GM12878 (cell line): ENCODE results near the gene RO60. TPM values are rescaled to one million over a fixed set of nuclear protein-coding genes. Genes with fewer than 3 reads are reported as not detected.

Source experiments
- ASH2L ChIP-seq: fragments of 300-600, 200-600 bp; sonication (generic); IDR thresholded peaks from 2 replicates; pipeline ENCODE4 v1.6.1; 2017; ENCODE audit warnings: low read depth, mild to moderate bottlenecking, borderline replicate concordance
- BMI1 ChIP-seq: fragments of 450-650 bp; IDR thresholded peaks from 2 replicates; pipeline ENCODE4 v1.6.1; 2016; ENCODE audit warnings: mild to moderate bottlenecking, moderate library complexity, borderline replicate concordance
- BRCA1 ChIP-seq: IDR thresholded peaks from 2 replicates; pipeline ENCODE4 v1.6.1; 2011; ENCODE audit warnings: low read depth, low read length, improper control_type of control experiment
- CBX3 ChIP-seq: fragments of 200-600 bp; sonication (generic); IDR thresholded peaks from 2 replicates; pipeline ENCODE4 v1.6.1; 2016; ENCODE audit warnings: low read depth, borderline replicate concordance
- FOXM1 ChIP-seq: IDR thresholded peaks from 2 replicates; pipeline ENCODE4 v1.6.1; 2012; ENCODE audit warnings: low read depth, mild to moderate bottlenecking, inconsistent platforms, low read length, moderate library complexity
- GATAD2B ChIP-seq: fragments of 450-650 bp; conservative IDR thresholded peaks from 2 replicates; pipeline ENCODE4 v1.6.1; 2017; ENCODE audit warnings: low read depth, mild to moderate bottlenecking, moderate library complexity
- NFYB ChIP-seq: IDR thresholded peaks from 2 replicates; pipeline ENCODE4 v1.6.1; 2011; ENCODE audit warnings: low read depth, mild to moderate bottlenecking, low read length, improper control_type of control experiment, moderate library complexity; ENCODE audit not compliant: insufficient read depth
- RAD21 ChIP-seq: IDR thresholded peaks from 2 replicates; pipeline ENCODE4 v1.6.1; 2011; ENCODE audit warnings: mild to moderate bottlenecking, low read depth, low read length, moderate library complexity; ENCODE audit not compliant: insufficient read depth
- RB1 ChIP-seq: fragments of 450-650 bp; formaldehyde crosslinking; IDR thresholded peaks from 2 replicates; pipeline ENCODE4 v1.6.1; 2017; ENCODE audit warnings: mild to moderate bottlenecking, borderline replicate concordance
- RCOR1 ChIP-seq: conservative IDR thresholded peaks from 2 replicates; pipeline ENCODE4 v1.6.1; 2012; ENCODE audit warnings: low read depth, low read length, improper control_type of control experiment
- SMAD5 ChIP-seq: IDR thresholded peaks from 2 replicates; pipeline ENCODE4 v1.6.1; 2016; ENCODE audit warnings: antibody characterized with exemption, low read depth
- SREBF1 ChIP-seq: IDR thresholded peaks from 2 replicates; pipeline ENCODE4 v1.6.1; 2012; ENCODE audit warnings: mild to moderate bottlenecking, low read length
- TBL1XR1 ChIP-seq: IDR thresholded peaks from 2 replicates; pipeline ENCODE4 v1.6.1; 2012; ENCODE audit warnings: low read depth, low read length, improper control_type of control experiment
- ZZZ3 ChIP-seq: IDR thresholded peaks from 2 replicates; pipeline ENCODE4 v1.6.1; 2011; ENCODE audit warnings: low read depth; ENCODE audit not compliant: control insufficient read depth, insufficient read length
- polyA plus RNA-seq, 11 experiments: library from polyadenylated mRNA; depleted of rRNA in 4 of 11; unstranded in 6 of 11; stranded (reverse) in 5 of 11; fragments of >200 nt; fragmentation: Nextera tagmentation in 4 of 11; fragmentation: Illumina TruSeq in 1 of 11; extraction: Ambion mirVana in 4 of 11; extraction: Trizol in 1 of 11; gene quantifications; 1 replicate in 1 of 11; 2 replicates in 10 of 11; pipeline versions ENCODE4 v1.2.1 to v1.2.3, GENCODE V29; 2011 to 2016; ENCODE audit warnings: inconsistent platforms in 2 of 11, missing spikeins in 2 of 11, low read depth in 1 of 11
- total RNA-seq, 4 experiments: library from RNA; depleted of rRNA in 3 of 4; stranded (reverse); fragments of >200 nt in 3 of 4; fragmentation: Illumina TruSeq in 1 of 4; extraction: Trizol in 1 of 4; gene quantifications; 2 replicates each; pipeline versions ENCODE4 v1.2.1 to v1.2.3, GENCODE V29; 2013 to 2021
- TF ChIP-seq, protein P1 (sequence below): IDR thresholded peaks from 2 replicates; pipeline ENCODE4 v1.6.1; 2012; ENCODE audit warnings: improper control_type of control experiment, low read depth, low read length; ENCODE audit not compliant: insufficient replicate concordance
- TF ChIP-seq, protein P2 (sequence below): IDR thresholded peaks from 2 replicates; pipeline ENCODE4 v1.6.1; 2012; ENCODE audit warnings: low read depth, low read length, improper control_type of control experiment
- TF ChIP-seq, protein P3 (sequence below): fragments of 450-650 bp; formaldehyde crosslinking; IDR thresholded peaks from 2 replicates; pipeline ENCODE4 v1.5.0; 2022; ENCODE audit warnings: mild to moderate bottlenecking, missing genetic modification characterization

Gene RO60
- total and polyA plus RNA-seq, 10 of the 15 experiments (the other 5 are each of a cell fraction or from before 2014, with no cell fraction given), result 21.1 to 143 (median 83.1) TPM

DNA sequence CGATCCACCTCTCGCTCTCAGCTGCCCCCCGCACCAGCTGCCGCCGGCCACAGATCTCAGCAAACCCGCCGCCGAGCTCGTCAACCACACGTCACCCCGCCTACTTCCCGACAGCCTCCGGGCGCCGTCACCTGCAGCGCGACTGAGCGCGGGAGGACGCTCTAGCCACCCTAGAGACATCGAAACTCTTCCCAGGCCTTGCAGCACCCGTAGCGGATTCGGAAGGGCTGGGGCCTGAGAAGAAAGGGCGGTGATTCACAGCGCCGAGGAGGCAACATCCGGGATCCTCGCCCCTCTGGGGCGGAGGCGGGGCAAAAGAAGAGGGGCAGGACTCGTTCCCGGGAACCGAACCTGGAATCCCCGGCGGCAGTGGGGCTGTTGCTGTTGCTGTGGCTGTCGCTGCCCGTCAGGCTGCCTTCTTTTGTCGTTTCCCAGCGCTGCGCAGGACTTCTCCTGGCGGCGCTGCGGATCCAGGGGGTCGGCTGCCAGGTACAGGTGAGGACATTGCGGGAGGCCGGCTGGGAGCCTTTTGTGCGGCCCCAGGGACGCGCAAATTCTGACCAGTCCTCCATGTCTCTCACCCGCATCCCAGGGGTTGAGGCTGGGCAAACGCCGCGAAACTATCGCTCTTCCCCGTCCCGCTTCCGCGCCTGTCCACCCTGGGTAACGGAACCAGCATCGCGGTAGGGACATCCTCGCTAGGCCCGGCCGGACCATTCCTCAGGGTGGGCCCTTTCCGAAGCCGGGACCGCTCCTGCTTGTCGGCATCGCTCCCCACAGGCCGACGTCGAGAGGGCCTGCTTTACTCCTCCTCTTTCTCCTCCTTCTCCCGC, at the start of gene RO60, which contains the start of gene UCHL5 (continued):
- TF ChIP-seq, protein P1, sequence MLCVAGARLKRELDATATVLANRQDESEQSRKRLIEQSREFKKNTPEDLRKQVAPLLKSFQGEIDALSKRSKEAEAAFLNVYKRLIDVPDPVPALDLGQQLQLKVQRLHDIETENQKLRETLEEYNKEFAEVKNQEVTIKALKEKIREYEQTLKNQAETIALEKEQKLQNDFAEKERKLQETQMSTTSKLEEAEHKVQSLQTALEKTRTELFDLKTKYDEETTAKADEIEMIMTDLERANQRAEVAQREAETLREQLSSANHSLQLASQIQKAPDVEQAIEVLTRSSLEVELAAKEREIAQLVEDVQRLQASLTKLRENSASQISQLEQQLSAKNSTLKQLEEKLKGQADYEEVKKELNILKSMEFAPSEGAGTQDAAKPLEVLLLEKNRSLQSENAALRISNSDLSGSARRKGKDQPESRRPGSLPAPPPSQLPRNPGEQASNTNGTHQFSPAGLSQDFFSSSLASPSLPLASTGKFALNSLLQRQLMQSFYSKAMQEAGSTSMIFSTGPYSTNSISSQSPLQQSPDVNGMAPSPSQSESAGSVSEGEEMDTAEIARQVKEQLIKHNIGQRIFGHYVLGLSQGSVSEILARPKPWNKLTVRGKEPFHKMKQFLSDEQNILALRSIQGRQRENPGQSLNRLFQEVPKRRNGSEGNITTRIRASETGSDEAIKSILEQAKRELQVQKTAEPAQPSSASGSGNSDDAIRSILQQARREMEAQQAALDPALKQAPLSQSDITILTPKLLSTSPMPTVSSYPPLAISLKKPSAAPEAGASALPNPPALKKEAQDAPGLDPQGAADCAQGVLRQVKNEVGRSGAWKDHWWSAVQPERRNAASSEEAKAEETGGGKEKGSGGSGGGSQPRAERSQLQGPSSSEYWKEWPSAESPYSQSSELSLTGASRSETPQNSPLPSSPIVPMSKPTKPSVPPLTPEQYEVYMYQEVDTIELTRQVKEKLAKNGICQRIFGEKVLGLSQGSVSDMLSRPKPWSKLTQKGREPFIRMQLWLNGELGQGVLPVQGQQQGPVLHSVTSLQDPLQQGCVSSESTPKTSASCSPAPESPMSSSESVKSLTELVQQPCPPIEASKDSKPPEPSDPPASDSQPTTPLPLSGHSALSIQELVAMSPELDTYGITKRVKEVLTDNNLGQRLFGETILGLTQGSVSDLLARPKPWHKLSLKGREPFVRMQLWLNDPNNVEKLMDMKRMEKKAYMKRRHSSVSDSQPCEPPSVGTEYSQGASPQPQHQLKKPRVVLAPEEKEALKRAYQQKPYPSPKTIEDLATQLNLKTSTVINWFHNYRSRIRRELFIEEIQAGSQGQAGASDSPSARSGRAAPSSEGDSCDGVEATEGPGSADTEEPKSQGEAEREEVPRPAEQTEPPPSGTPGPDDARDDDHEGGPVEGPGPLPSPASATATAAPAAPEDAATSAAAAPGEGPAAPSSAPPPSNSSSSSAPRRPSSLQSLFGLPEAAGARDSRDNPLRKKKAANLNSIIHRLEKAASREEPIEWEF, result no peak
- no peak for TF ChIP-seq RAD21
- TF ChIP-seq GATAD2B, result 0 out of 2 replicates have a peak, but pooled peaks have one; percentile 44
- TF ChIP-seq SREBF1, result peak; percentile 52; the same call in 1 of the 2 replicates
- no peak for TF ChIP-seq ZZZ3
- peak; percentile 89; the same call in 1 of the 2 replicates for TF ChIP-seq SMAD5
- TF ChIP-seq ASH2L, result peak; percentile 42; the same call in 1 of the 2 replicates
- TF ChIP-seq, protein P2, sequence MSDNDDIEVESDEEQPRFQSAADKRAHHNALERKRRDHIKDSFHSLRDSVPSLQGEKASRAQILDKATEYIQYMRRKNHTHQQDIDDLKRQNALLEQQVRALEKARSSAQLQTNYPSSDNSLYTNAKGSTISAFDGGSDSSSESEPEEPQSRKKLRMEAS, result peak; percentile 84; the same call in 1 of the 2 replicates
- TF ChIP-seq RCOR1, result no peak
- no peak for TF ChIP-seq CBX3
- 0 out of 2 replicates have a peak, but pooled peaks have one; percentile 32 for TF ChIP-seq NFYB
- peak; percentile 93; the same call in 1 of the 2 replicates for TF ChIP-seq RB1
- TF ChIP-seq, protein P3, sequence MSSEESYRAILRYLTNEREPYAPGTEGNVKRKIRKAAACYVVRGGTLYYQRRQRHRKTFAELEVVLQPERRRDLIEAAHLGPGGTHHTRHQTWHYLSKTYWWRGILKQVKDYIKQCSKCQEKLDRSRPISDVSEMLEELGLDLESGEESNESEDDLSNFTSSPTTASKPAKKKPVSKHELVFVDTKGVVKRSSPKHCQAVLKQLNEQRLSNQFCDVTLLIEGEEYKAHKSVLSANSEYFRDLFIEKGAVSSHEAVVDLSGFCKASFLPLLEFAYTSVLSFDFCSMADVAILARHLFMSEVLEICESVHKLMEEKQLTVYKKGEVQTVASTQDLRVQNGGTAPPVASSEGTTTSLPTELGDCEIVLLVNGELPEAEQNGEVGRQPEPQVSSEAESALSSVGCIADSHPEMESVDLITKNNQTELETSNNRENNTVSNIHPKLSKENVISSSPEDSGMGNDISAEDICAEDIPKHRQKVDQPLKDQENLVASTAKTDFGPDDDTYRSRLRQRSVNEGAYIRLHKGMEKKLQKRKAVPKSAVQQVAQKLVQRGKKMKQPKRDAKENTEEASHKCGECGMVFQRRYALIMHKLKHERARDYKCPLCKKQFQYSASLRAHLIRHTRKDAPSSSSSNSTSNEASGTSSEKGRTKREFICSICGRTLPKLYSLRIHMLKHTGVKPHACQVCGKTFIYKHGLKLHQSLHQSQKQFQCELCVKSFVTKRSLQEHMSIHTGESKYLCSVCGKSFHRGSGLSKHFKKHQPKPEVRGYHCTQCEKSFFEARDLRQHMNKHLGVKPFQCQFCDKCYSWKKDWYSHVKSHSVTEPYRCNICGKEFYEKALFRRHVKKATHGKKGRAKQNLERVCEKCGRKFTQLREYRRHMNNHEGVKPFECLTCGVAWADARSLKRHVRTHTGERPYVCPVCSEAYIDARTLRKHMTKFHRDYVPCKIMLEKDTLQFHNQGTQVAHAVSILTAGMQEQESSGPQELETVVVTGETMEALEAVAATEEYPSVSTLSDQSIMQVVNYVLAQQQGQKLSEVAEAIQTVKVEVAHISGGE (CRISPR knock-in tag), result peak; percentile 34; the same call in 1 of the 2 replicates
- TF ChIP-seq TBL1XR1, result peak; percentile 70; the same call in 1 of the 2 replicates
- TF ChIP-seq FOXM1, result no peak; the same call in 1 of the 2 replicates
- TF ChIP-seq BMI1, result no peak
- TF ChIP-seq BRCA1, result no peak; the same call in 1 of the 2 replicates
